ENCODE measurements around the gene TMEM132D.

GRCh38 chr12:129670256-129670920 lies 233.4 kb downstream of the TMEM132D start:
- TF ChIP-seq EZH2 (IDR thresholded peaks at IDR 0.05; ENCODE audit: borderline replicate concordance, low read depth, low read length, poor library complexity, severe bottlenecking) (no peak), CTCF (conservative IDR thresholded peaks at IDR 0.05; ENCODE audit: low read depth, low read length) (no peak)
